ENCODE measurements around the gene BANP.

DNA sequence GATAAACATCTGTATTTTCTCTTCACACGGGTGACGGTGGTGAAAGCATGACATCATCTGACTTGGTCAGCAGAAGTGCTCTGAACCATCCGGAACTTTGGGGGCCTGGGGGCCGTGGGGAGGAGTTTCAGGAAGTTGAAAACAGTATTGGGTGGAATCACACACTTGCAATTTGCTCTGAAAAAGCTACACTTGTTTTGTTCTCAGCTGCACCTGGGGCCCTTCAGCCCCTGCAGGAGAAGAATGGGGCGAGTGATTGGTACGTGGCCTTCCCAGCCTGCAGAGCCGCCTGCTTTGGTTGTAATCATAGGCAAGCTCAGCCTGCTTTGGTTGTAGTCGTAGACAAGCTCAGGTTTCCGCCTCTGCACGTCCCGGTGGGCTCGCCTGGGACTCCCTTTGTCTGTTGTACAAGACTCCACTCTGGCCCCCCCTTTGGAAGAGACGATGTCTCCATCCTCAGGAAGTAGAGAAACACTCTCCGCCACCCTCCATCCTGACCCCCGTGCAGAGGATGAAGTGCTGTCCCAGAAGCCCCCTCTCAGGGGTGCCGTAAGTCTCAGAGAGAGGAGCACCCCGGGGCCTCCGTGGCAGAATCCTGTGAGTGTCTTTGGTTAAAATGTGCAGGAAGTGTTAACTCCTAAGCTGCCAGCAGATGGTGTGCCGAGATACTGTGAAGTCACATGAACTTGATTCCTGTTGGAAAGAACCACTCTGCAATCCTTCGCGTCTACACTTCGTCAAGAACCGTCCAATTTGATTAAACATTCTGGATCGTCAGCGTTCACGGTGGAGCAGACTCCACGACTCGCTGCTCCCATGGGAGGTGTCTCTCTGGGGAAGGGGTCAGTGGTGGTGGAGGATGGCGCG, 5.4 kb downstream of the BANP start:
- TF ChIP-seq CTCF (IDR thresholded peaks at IDR 0.05) (no peak), POLR2AphosphoS5 (IDR thresholded peaks at IDR 0.05; ENCODE audit: insufficient read depth in 1 of 2, low read depth in 1 of 2) (no peak), POLR2A (IDR thresholded peaks at IDR 0.05) (no peak)
